Neutrophil (primary cell): ENCODE data around the gene BTLA.
A peak's percentile ranks its signal among the peaks of the same experiment; 100 is the strongest.
"Not testable (repeated sequence)": the region's sequence is repeated elsewhere in the genome, so short reads cannot be mapped to it uniquely, and the experiment has no call there.

Source experiments
- H3K27ac ChIP-seq: fragments of 200-600 bp; sonication (generic); 2 replicates; pipeline ENCODE4 v1.5.1; 2016; ENCODE audit warnings: mild to moderate bottlenecking, moderate library complexity
- H3K27me3 ChIP-seq: fragments of 200-600 bp; sonication (generic); 2 replicates; pipeline ENCODE4 v1.6.0; 2016; ENCODE audit warnings: mild to moderate bottlenecking
- H3K36me3 ChIP-seq: fragments of 200-600 bp; sonication (generic); 2 replicates; pipeline ENCODE4 v1.5.1; 2017
- H3K4me1 ChIP-seq, 2 experiments: fragments of 200-600 bp in 1 of 2; sonication (generic) in 1 of 2; 1 replicate in 1 of 2; 2 replicates in 1 of 2; pipeline versions ENCODE4 v1.5.1 to v1.6.1; 2013 to 2016; ENCODE audit warnings: low read depth in 1 of 2, low read length in 1 of 2, mild to moderate bottlenecking in 1 of 2, moderate library complexity in 1 of 2; ENCODE audit not compliant: control insufficient read depth in 1 of 2, insufficient read depth in 1 of 2
- H3K4me3 ChIP-seq, 2 experiments: fragments of 200-600 bp in 1 of 2; sonication (generic) in 1 of 2; 1 replicate in 1 of 2; 2 replicates in 1 of 2; pipeline ENCODE4 v1.5.1; 2013 to 2016; ENCODE audit warnings: low read depth in 1 of 2, low read length in 1 of 2, mild to moderate bottlenecking in 1 of 2, moderate library complexity in 1 of 2
- H3K9me3 ChIP-seq: fragments of 200-600 bp; sonication (generic); 2 replicates; pipeline ENCODE4 v1.5.1; 2016
- CTCF ChIP-seq: fragments of 200-600 bp; sonication (generic); IDR thresholded peaks from 2 replicates; pipeline ENCODE4 v1.5.1; 2016; ENCODE audit warnings: antibody characterized with exemption

BTLA gene

DNA sequence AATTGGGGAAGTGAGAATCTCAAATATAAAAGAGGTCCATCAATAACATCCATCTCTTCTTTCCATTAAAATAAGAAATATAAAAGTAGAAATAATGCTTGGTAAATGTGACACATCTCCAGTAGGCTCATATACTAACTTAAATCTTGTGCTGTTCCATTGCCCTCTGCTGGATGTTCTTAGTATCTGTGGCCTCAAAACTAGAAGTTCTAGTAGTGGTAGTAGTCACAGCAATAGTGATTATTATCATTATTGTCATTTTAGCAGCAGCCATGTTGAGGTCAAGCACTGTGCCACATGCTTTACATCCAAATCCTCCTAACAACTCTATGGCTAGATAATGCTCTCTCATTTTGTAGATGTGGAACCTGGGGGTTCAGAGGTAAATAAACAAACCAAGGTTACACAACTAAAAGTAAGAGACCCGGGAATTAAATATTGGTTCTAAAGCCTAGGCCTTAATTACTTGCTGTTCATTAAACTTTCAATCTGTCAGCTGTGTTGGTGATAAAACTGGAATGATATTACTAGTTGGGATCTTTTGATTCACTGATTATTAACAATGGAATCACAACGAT, 20.2 kb upstream of the BTLA start:
- Histone ChIP-seq H3K9me3 (no peaks in the 10 kb centered on the region), H3K36me3 (peaks cover 18% of the 10 kb centered on the region), H3K4me3 (no peak overlapping the region), H3K27ac (no peak overlapping the region), H3K4me1 (no peaks in the 10 kb centered on the region), H3K27me3 (no peaks in the 10 kb centered on the region)
- TF ChIP-seq CTCF: peak; percentile 39

DNA sequence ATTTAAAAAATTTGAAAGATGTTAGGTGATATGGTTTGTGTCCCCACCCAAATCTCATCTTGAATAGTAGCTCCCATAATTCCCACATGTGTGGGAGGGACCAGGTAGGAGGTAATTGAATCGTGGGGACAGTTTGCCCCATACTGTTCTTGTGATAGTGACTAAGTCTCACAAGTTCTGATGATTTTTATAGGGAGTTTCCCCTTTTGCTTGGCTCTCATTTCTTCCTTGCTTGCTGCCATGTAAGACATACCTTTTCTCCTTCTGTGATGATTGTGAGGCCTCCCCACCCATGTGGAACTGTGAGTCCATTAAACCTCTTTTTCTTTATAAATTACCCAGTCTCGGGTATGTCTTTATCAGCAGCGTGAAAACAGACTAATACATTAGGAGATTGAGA, 19.7 kb upstream of the BTLA start:
- H3K36me3 ChIP-seq: peaks cover 12% of the 10 kb centered on the region
- H3K4me1 ChIP-seq, H3K27ac ChIP-seq: not testable (repeated sequence)

GRCh38 chr3:112514527-112515128, 15.4 kb upstream of the BTLA start:
- TF ChIP-seq CTCF: no peak
- Histone ChIP-seq H3K27ac (no peak overlapping the region), H3K9me3 (no peaks in the 10 kb centered on the region)

More for the DNA sequence above, 19.7 kb upstream of the BTLA start:
- H3K9me3 ChIP-seq, H3K4me3 ChIP-seq, H3K27me3 ChIP-seq: not testable (repeated sequence)

DNA sequence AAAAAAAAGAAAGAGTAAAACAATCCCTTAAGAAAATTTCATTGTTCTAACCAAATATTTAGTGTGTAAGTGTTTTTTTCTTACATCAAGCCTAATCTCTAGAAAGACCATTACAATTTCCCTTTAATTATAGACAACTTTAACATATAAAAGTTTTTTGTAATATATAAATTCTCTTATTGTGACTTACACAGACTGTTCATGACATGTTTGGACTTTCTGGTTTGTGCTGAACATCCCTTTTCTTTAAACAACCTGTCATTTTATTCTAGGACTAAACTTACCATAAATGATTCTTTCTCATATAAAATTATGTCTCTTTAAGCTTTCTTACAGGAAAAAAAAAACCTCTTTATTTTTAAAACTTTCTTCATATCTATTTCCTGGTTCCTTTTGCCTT, 13.0 kb upstream of the BTLA start:
- TF ChIP-seq CTCF: no peak
- no peaks in the 10 kb centered on the region for H3K36me3 ChIP-seq
- no peak overlapping the region for H3K4me3 ChIP-seq
- no peaks in the 10 kb centered on the region for H3K9me3 ChIP-seq
- no peak overlapping the region for H3K27ac ChIP-seq
- no peaks in the 10 kb centered on the region for H3K4me1 ChIP-seq
- H3K27me3 ChIP-seq: no peaks in the 10 kb centered on the region

More at GRCh38 chr3:112514527-112515128, 15.4 kb upstream of the BTLA start:
- Histone ChIP-seq H3K27me3 (no peaks in the 10 kb centered on the region), H3K36me3 (no peaks in the 10 kb centered on the region), H3K4me1 (no peaks in the 10 kb centered on the region), H3K4me3 (no peak overlapping the region)

DNA sequence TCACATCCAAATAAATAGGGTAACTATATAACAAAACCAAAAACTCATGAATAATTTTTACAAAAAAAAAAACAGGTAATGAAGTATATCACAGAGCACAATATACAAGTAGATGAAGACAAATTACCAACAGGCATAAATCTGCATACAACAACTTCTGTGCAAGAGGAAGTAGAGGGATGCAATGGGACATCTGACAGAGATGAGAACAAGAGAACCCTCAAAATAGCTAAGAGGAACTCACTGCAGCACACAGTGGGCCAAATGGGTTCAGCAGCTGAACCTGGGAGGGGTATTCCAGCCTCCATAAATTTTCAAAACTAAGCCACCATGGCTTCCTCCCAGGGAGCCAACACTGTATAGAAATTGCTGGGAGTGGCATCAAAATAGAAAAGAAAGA, 9.6 kb upstream of the BTLA start:
- Histone ChIP-seq H3K27ac (no peak overlapping the region), H3K36me3 (no peaks in the 10 kb centered on the region), H3K9me3 (no peaks in the 10 kb centered on the region), H3K4me1 (no peaks in the 10 kb centered on the region), H3K27me3 (no peaks in the 10 kb centered on the region), H3K4me3 (no peak overlapping the region)
- TF ChIP-seq CTCF: no peak

- H3K4me3 ChIP-seq: no peak overlapping the region
- no peak for TF ChIP-seq CTCF
- H3K36me3 ChIP-seq: no peaks in the 10 kb centered on the region
- no peaks in the 10 kb centered on the region for H3K9me3 ChIP-seq
- no peaks in the 10 kb centered on the region for H3K27me3 ChIP-seq
- H3K27ac ChIP-seq: no peak overlapping the region
- no peaks in the 10 kb centered on the region for H3K4me1 ChIP-seq
Observed at GRCh38 chr3:112508261-112508660, 9.0 kb upstream of the BTLA start.
